ENCODE data around the gene SPATA31A6.
"Not testable (repeated sequence)": the region's sequence is repeated elsewhere in the genome, so short reads cannot be mapped to it uniquely, and the experiment has no call there.

The SPATA31A6 gene

GRCh38 chr9:42183359-42183758, at the start of gene SPATA31A6:
TSS of gene SPATA31A6 (plus strand) at chr9:42183659. CDS start at chr9:42183688, 29 bp downstream.
- DNase-seq = not testable (repeated sequence)

- peak; percentile 11 for DNase-seq
Observed at GRCh38 chr9:42160299-42160698, 23.2 kb upstream of the SPATA31A6 start.

- not testable (repeated sequence) for DNase-seq
Observed at GRCh38 chr9:42219861-42220260, 36.4 kb downstream of the SPATA31A6 start.

GRCh38 chr9:42223230-42223629, 39.8 kb downstream of the SPATA31A6 start:
- DNase-seq = not testable (repeated sequence)

- not testable (repeated sequence) for DNase-seq
Observed at GRCh38 chr9:42233031-42233430, 49.6 kb downstream of the SPATA31A6 start.

GRCh38 chr9:42234610-42235009, 51.2 kb downstream of the SPATA31A6 start:
- DNase-seq = not testable (repeated sequence)

GRCh38 chr9:42235352-42235991, 52.0 kb downstream of the SPATA31A6 start:
- not testable (repeated sequence) for DNase-seq

GRCh38 chr9:42236097-42236496, 52.6 kb downstream of the SPATA31A6 start:
- not testable (repeated sequence) for DNase-seq

GRCh38 chr9:42237381-42237780, 53.9 kb downstream of the SPATA31A6 start:
- not testable (repeated sequence) for DNase-seq

- not testable (repeated sequence) for DNase-seq
Observed at GRCh38 chr9:42238862-42239261, 55.4 kb downstream of the SPATA31A6 start.

Data from activated CD4-positive, alpha-beta T cell treated with anti-CD3 and anti-CD28 coated beads, Interleukin-10, Interleukin-2, amounts not matched to agents 100 ng/mL and 50 ng/mL, durations not matched to agents 16 hours and 8 hours (primary cell).